ENCODE results near the gene MESP1. TPM values are rescaled to one million over a fixed set of nuclear protein-coding genes. Genes with fewer than 3 reads are reported as not detected.
A peak's percentile ranks its signal among the peaks of the same experiment; 100 is the strongest.

Gene MESP1
- total RNA-seq, 1 donor from 2014 or later = 5.6 TPM

- H3K4me1 Mint-ChIP-seq = peaks cover 6% of the 10 kb centered on the region
- H3K9me3 Mint-ChIP-seq = no peaks in the 10 kb centered on the region
- no peaks in the 10 kb centered on the region for H3K36me3 Mint-ChIP-seq (ENCODE audit: low read depth)
- intact Hi-C loops (cut with micrococcal nuclease) = no loop called here
- no peak overlapping the region for H3K27ac Mint-ChIP-seq
- peaks cover 22% of the 10 kb centered on the region for H3K27me3 Mint-ChIP-seq
- H3K4me3 Mint-ChIP-seq = no peak overlapping the region
- DNase-seq = no peak
These were observed 24.8 kb upstream of the MESP1 start for GRCh38 chr15:89775815-89776214.

- DNase-seq = no peak
- H3K36me3 Mint-ChIP-seq (ENCODE audit: low read depth) = no peaks in the 10 kb centered on the region
- H3K27ac Mint-ChIP-seq = no peak overlapping the region
- H3K4me3 Mint-ChIP-seq = no peak overlapping the region
- no peaks in the 10 kb centered on the region for H3K9me3 Mint-ChIP-seq
- H3K27me3 Mint-ChIP-seq = peaks cover 22% of the 10 kb centered on the region
- intact Hi-C loops (cut with micrococcal nuclease) = no loop called here
- H3K4me1 Mint-ChIP-seq = no peaks in the 10 kb centered on the region
These were observed 23.4 kb upstream of the MESP1 start for GRCh38 chr15:89774492-89774891.

GRCh38 chr15:89772932-89773583 lies 22.0 kb upstream of the MESP1 start:
- Mint-ChIP-seq H3K27me3 (peaks cover 19% of the 10 kb centered on the region), H3K27ac (no peak overlapping the region), H3K4me3 (no peak overlapping the region), H3K4me1 (no peaks in the 10 kb centered on the region), H3K9me3 (no peaks in the 10 kb centered on the region), H3K36me3 (ENCODE audit: low read depth) (no peaks in the 10 kb centered on the region)
- intact Hi-C loops (cut with micrococcal nuclease) = no loop called here
- DNase-seq = no peak

- intact Hi-C loops (cut with micrococcal nuclease) = no loop called here
- DNase-seq = no peak
- H3K4me3 Mint-ChIP-seq = no peak overlapping the region
These were observed 19.0 kb upstream of the MESP1 start for GRCh38 chr15:89770041-89770440.

GRCh38 chr15:89769366-89769765 lies 18.3 kb upstream of the MESP1 start:
- intact Hi-C loops (cut with micrococcal nuclease) = no loop called here
- no peak for DNase-seq
- Mint-ChIP-seq H3K27me3 (peaks cover 6% of the 10 kb centered on the region), H3K4me3 (no peak overlapping the region), H3K4me1 (no peaks in the 10 kb centered on the region), H3K27ac (no peak overlapping the region), H3K9me3 (no peaks in the 10 kb centered on the region), H3K36me3 (ENCODE audit: low read depth) (no peaks in the 10 kb centered on the region)

More at GRCh38 chr15:89770041-89770440, 19.0 kb upstream of the MESP1 start:
- Mint-ChIP-seq H3K4me1 (no peaks in the 10 kb centered on the region), H3K36me3 (ENCODE audit: low read depth) (no peaks in the 10 kb centered on the region), H3K9me3 (no peaks in the 10 kb centered on the region), H3K27me3 (peaks cover 9% of the 10 kb centered on the region), H3K27ac (no peak overlapping the region)

- Mint-ChIP-seq H3K4me3 (no peak overlapping the region), H3K4me1 (no peaks in the 10 kb centered on the region)
- intact Hi-C loops (cut with micrococcal nuclease) = no loop called here
These were observed 17.0 kb upstream of the MESP1 start for GRCh38 chr15:89768071-89768500.

GRCh38 chr15:89767411-89767915 lies 16.4 kb upstream of the MESP1 start:
- no peak for DNase-seq
- H3K36me3 Mint-ChIP-seq (ENCODE audit: low read depth) = no peaks in the 10 kb centered on the region
- H3K4me3 Mint-ChIP-seq = no peak overlapping the region
- peaks cover 2% of the 10 kb centered on the region for H3K27me3 Mint-ChIP-seq
- intact Hi-C loops (cut with micrococcal nuclease) = no loop called here
- H3K4me1 Mint-ChIP-seq = no peaks in the 10 kb centered on the region
- H3K9me3 Mint-ChIP-seq = no peaks in the 10 kb centered on the region
- H3K27ac Mint-ChIP-seq = no peak overlapping the region

More at GRCh38 chr15:89768071-89768500, 17.0 kb upstream of the MESP1 start:
- Mint-ChIP-seq H3K27me3 (peaks cover 2% of the 10 kb centered on the region), H3K36me3 (ENCODE audit: low read depth) (no peaks in the 10 kb centered on the region), H3K27ac (no peak overlapping the region), H3K9me3 (no peaks in the 10 kb centered on the region)
- DNase-seq = no peak

GRCh38 chr15:89766357-89767311 lies 15.6 kb upstream of the MESP1 start:
- Mint-ChIP-seq H3K27ac (no peak overlapping the region), H3K9me3 (no peaks in the 10 kb centered on the region), H3K27me3 (no peaks in the 10 kb centered on the region), H3K36me3 (ENCODE audit: low read depth) (no peaks in the 10 kb centered on the region), H3K4me1 (no peaks in the 10 kb centered on the region), H3K4me3 (no peak overlapping the region)
- DNase-seq = no peak
- intact Hi-C loops (cut with micrococcal nuclease) = no loop called here

- peaks cover 4% of the 10 kb centered on the region for H3K4me1 Mint-ChIP-seq
- no peaks in the 10 kb centered on the region for H3K27me3 Mint-ChIP-seq
- no peak for DNase-seq
- no peak overlapping the region for H3K4me3 Mint-ChIP-seq
- no peaks in the 10 kb centered on the region for H3K9me3 Mint-ChIP-seq
- no peaks in the 10 kb centered on the region for H3K36me3 Mint-ChIP-seq (ENCODE audit: low read depth)
- no peak overlapping the region for H3K27ac Mint-ChIP-seq
- intact Hi-C loops (cut with micrococcal nuclease) = no loop called here
These were observed 14.6 kb upstream of the MESP1 start for GRCh38 chr15:89765694-89766093.

- no peaks in the 10 kb centered on the region for H3K27me3 Mint-ChIP-seq
- no peak overlapping the region for H3K27ac Mint-ChIP-seq
- intact Hi-C loops (cut with micrococcal nuclease) = loop anchor here (5.0 kb wide), 1 partner anchor 115 kb away; no protein-coding TSS in a partner anchor
- H3K36me3 Mint-ChIP-seq (ENCODE audit: low read depth) = no peaks in the 10 kb centered on the region
- DNase-seq = no peak
- no peak overlapping the region for H3K4me3 Mint-ChIP-seq
- H3K4me1 Mint-ChIP-seq = peaks cover 5% of the 10 kb centered on the region
- H3K9me3 Mint-ChIP-seq = no peaks in the 10 kb centered on the region
These were observed 10.9 kb upstream of the MESP1 start for GRCh38 chr15:89761929-89762328.

GRCh38 chr15:89761009-89761831 lies 10.2 kb upstream of the MESP1 start:
- DNase-seq = no peak
- H3K27me3 Mint-ChIP-seq = no peaks in the 10 kb centered on the region
- no peaks in the 10 kb centered on the region for H3K9me3 Mint-ChIP-seq
- intact Hi-C loops (cut with micrococcal nuclease) = loop anchor here (5.0 kb wide), 1 partner anchor 116 kb away; no protein-coding TSS in a partner anchor
- no peak overlapping the region for H3K4me3 Mint-ChIP-seq
- H3K27ac Mint-ChIP-seq = no peak overlapping the region
- H3K4me1 Mint-ChIP-seq = peaks cover 5% of the 10 kb centered on the region
- no peaks in the 10 kb centered on the region for H3K36me3 Mint-ChIP-seq (ENCODE audit: low read depth)

- Mint-ChIP-seq H3K36me3 (ENCODE audit: low read depth) (no peaks in the 10 kb centered on the region), H3K9me3 (no peaks in the 10 kb centered on the region), H3K4me1 (peaks cover 5% of the 10 kb centered on the region), H3K4me3 (no peak overlapping the region), H3K27ac (no peak overlapping the region), H3K27me3 (peaks cover 3% of the 10 kb centered on the region)
- intact Hi-C loops (cut with micrococcal nuclease) = loop anchor here (1.0 to 5.0 kb wide), 2 partner anchors 117 to 327 kb away; no protein-coding TSS in a partner anchor
- peak; percentile 94 for DNase-seq
These were observed 9.4 kb upstream of the MESP1 start for GRCh38 chr15:89760303-89761008.

- peaks cover 5% of the 10 kb centered on the region for H3K4me1 Mint-ChIP-seq
These were observed 8.8 kb upstream of the MESP1 start for GRCh38 chr15:89759835-89760234.

More at GRCh38 chr15:89759835-89760234, 8.8 kb upstream of the MESP1 start:
- Mint-ChIP-seq H3K27me3 (peaks cover 5% of the 10 kb centered on the region), H3K4me3 (no peak overlapping the region), H3K36me3 (ENCODE audit: low read depth) (no peaks in the 10 kb centered on the region), H3K9me3 (no peaks in the 10 kb centered on the region), H3K27ac (no peak overlapping the region)
- intact Hi-C loops (cut with micrococcal nuclease) = loop anchor here (1.0 to 5.0 kb wide), 2 partner anchors 117 to 327 kb away; no protein-coding TSS in a partner anchor
- no peak for DNase-seq

Data from activated CD4-positive, alpha-beta T cell treated with anti-CD3 and anti-CD28 coated beads, Interleukin-2, amount 10 ng/mL, durations not matched to agents 24 days and 14 days (primary cell).